H9 (cell line): Measurements from ENCODE around the gene SQOR. TPM values are rescaled to one million over a fixed set of nuclear protein-coding genes. Genes with fewer than 3 reads are reported as not detected.

Source experiments
- DNase-seq: peaks from one replicate; pipeline ENCODE4 v3.0.0-alpha.2; 2017
- H2AFZ ChIP-seq: one replicate; pipeline ENCODE4 v1.6.1; 2013; ENCODE audit warnings: mild to moderate bottlenecking, low read length, control low read depth, moderate library complexity
- H2AK5ac ChIP-seq: 2 replicates; pipeline ENCODE4 v1.6.1; 2013; ENCODE audit warnings: low read length, control low read depth, mixed read lengths; ENCODE audit not compliant: insufficient read length
- H2BK120ac ChIP-seq: one replicate; pipeline ENCODE4 v1.6.1; 2013; ENCODE audit warnings: low read depth, mild to moderate bottlenecking, low read length, control low read depth, inconsistent platforms; ENCODE audit not compliant: poor library complexity, severe bottlenecking
- H2BK12ac ChIP-seq: 2 replicates; pipeline ENCODE4 v1.6.1; 2013; ENCODE audit warnings: low read length, control low read depth, mixed read lengths, low read depth; ENCODE audit not compliant: insufficient read length
- H2BK15ac ChIP-seq: 2 replicates; pipeline ENCODE4 v1.6.1; 2013; ENCODE audit warnings: low read depth, low read length, control low read depth
- H2BK20ac ChIP-seq: one replicate; pipeline ENCODE4 v1.6.1; 2013; ENCODE audit warnings: low read depth, mild to moderate bottlenecking, low read length, control low read depth, inconsistent platforms; ENCODE audit not compliant: poor library complexity, severe bottlenecking
- H2BK5ac ChIP-seq: 2 replicates; pipeline ENCODE4 v1.6.1; 2013; ENCODE audit warnings: low read length, control low read depth, mixed read lengths; ENCODE audit not compliant: insufficient read length
- H3K14ac ChIP-seq: 2 replicates; pipeline ENCODE4 v1.6.1; 2013; ENCODE audit warnings: low read length, control low read depth; ENCODE audit not compliant: insufficient read depth
- H3K18ac ChIP-seq: 2 replicates; pipeline ENCODE4 v1.6.1; 2013; ENCODE audit warnings: low read depth, mild to moderate bottlenecking, mixed read lengths, low read length, control low read depth; ENCODE audit not compliant: insufficient read length
- H3K23ac ChIP-seq: 2 replicates; pipeline ENCODE4 v1.6.1; 2013; ENCODE audit warnings: low read length, control low read depth, mixed read lengths, low read depth; ENCODE audit not compliant: insufficient read length
- H3K23me2 ChIP-seq: 2 replicates; pipeline ENCODE4 v1.6.1; 2013; ENCODE audit warnings: low read depth, mild to moderate bottlenecking, mixed read lengths, low read length, control low read depth; ENCODE audit not compliant: insufficient read length, poor library complexity, severe bottlenecking
- H3K27ac ChIP-seq: 2 replicates; pipeline ENCODE4 v1.5.1; 2013; ENCODE audit warnings: low read length, control low read depth, mixed read lengths, low read depth; ENCODE audit not compliant: insufficient read length
- H3K27me3 ChIP-seq: 2 replicates; pipeline ENCODE4 v1.6.1; 2013; ENCODE audit warnings: low read length, control low read depth, inconsistent platforms; ENCODE audit not compliant: insufficient read depth
- H3K4ac ChIP-seq: 2 replicates; pipeline ENCODE4 v1.6.1; 2013; ENCODE audit warnings: low read depth, mild to moderate bottlenecking, control low read depth, inconsistent platforms, low read length, moderate library complexity
- H3K4me1 ChIP-seq: 2 replicates; pipeline ENCODE4 v1.6.1; 2013; ENCODE audit warnings: low read length, control low read depth, inconsistent platforms; ENCODE audit not compliant: insufficient read depth
- H3K4me2 ChIP-seq: 2 replicates; pipeline ENCODE4 v1.6.1; 2013; ENCODE audit warnings: low read length, control low read depth, mixed read lengths; ENCODE audit not compliant: insufficient read length, insufficient read depth
- H3K56ac ChIP-seq: 2 replicates; pipeline ENCODE4 v1.6.1; 2013; ENCODE audit warnings: low read depth, mild to moderate bottlenecking, mixed read lengths, low read length, control low read depth; ENCODE audit not compliant: insufficient read length
- H3K79me1 ChIP-seq: 2 replicates; pipeline ENCODE4 v1.6.1; 2013; ENCODE audit warnings: low read depth, mild to moderate bottlenecking, moderate library complexity, low read length, control low read depth, inconsistent platforms; ENCODE audit not compliant: insufficient read depth, poor library complexity, severe bottlenecking
- H3K79me2 ChIP-seq: 2 replicates; pipeline ENCODE4 v1.6.1; 2013; ENCODE audit warnings: low read length, control low read depth, inconsistent platforms; ENCODE audit not compliant: insufficient read depth
- H3K9ac ChIP-seq: 2 replicates; pipeline ENCODE4 v1.6.1; 2013; ENCODE audit warnings: low read length, control low read depth, mixed read lengths; ENCODE audit not compliant: insufficient read length; ENCODE audit errors: extremely low read depth
- H3K9me3 ChIP-seq: one replicate; pipeline ENCODE4 v1.6.1; 2013; ENCODE audit warnings: low read depth, low read length, inconsistent platforms; ENCODE audit not compliant: control insufficient read depth
- H3T11ph ChIP-seq: one replicate; pipeline ENCODE4 v1.6.1; 2013; ENCODE audit warnings: mild to moderate bottlenecking, low read length, control low read depth, inconsistent platforms
- H4K20me1 ChIP-seq: one replicate; pipeline ENCODE4 v1.6.1; 2013; ENCODE audit not compliant: control insufficient read depth, insufficient read length, insufficient read depth
- H4K5ac ChIP-seq: 2 replicates; pipeline ENCODE4 v1.6.1; 2013; ENCODE audit warnings: low read depth, mild to moderate bottlenecking, mixed read lengths, low read length, control low read depth; ENCODE audit not compliant: insufficient read length
- H4K8ac ChIP-seq: replicated peaks from 2 replicates; pipeline ENCODE4 v1.6.1; 2013; ENCODE audit warnings: low read length, control low read depth, mixed read lengths, low read depth; ENCODE audit not compliant: insufficient read length
- H4K91ac ChIP-seq: 2 replicates; pipeline ENCODE4 v1.6.1; 2013; ENCODE audit warnings: low read depth, mild to moderate bottlenecking, moderate library complexity, mixed read lengths, low read length, control low read depth; ENCODE audit not compliant: insufficient read length
- H3K27ac Mint-ChIP-seq, 3 experiments: 2 replicates in 2 of 3; 3 replicates in 1 of 3; pipeline ENCODE4 v1.8.0; 2020 to 2021; ENCODE audit warnings: mixed read lengths in 3 of 3, mild to moderate bottlenecking in 1 of 3, moderate library complexity in 1 of 3
- H3K27me3 Mint-ChIP-seq: 2 replicates; pipeline ENCODE4 v1.8.0; 2021; ENCODE audit warnings: low read depth, mild to moderate bottlenecking, moderate library complexity, mixed read lengths
- H3K36me3 Mint-ChIP-seq, 3 experiments: 2 replicates in 2 of 3; 3 replicates in 1 of 3; pipeline ENCODE4 v1.8.0; 2020 to 2021; ENCODE audit warnings: low read depth in 3 of 3, mixed read lengths in 3 of 3; ENCODE audit not compliant: insufficient read depth in 1 of 3
- H3K4me1 Mint-ChIP-seq, 2 experiments: 2 replicates each; pipeline ENCODE4 v1.8.0; 2020; ENCODE audit warnings: mixed read lengths in 2 of 2
- H3K4me3 Mint-ChIP-seq, 2 experiments: 2 replicates in 1 of 2; 3 replicates in 1 of 2; pipeline ENCODE4 v1.8.0; 2020 to 2021; ENCODE audit warnings: mild to moderate bottlenecking in 2 of 2, mixed read lengths in 2 of 2, moderate library complexity in 1 of 2
- H3K9me3 Mint-ChIP-seq, 2 experiments: 2 replicates in 1 of 2; 3 replicates in 1 of 2; pipeline ENCODE4 v1.8.0; 2020; ENCODE audit warnings: mild to moderate bottlenecking in 2 of 2, mixed read lengths in 2 of 2, moderate library complexity in 1 of 2
- CTCF ChIP-seq: fragments of 200-600 bp; sonication (generic); conservative IDR thresholded peaks from 3 replicates; pipeline ENCODE4 v1.8.0; 2021; ENCODE audit warnings: antibody characterized with exemption, mild to moderate bottlenecking
- WGBS: extraction: QIAGEN DNeasy Blood & Tissue Kit; methylation state at CpG from one replicate; pipeline ENCODE4 v1.1.7; 2013; ENCODE audit warnings: missing lambda C conversion rate, low lambda C conversion rate, mixed read lengths; ENCODE audit not compliant: insufficient read length; ENCODE audit errors: extremely low coverage; 5-methylcytosine and 5-hydroxymethylcytosine counted together
- total RNA-seq: library from RNA; stranded (reverse); gene quantifications from 2 replicates; pipeline ENCODE4 v1.2.1, GENCODE V29; 2021

The SQOR gene
- total RNA-seq, 1 experiment from 2014 or later, result 0.17 TPM

DNA sequence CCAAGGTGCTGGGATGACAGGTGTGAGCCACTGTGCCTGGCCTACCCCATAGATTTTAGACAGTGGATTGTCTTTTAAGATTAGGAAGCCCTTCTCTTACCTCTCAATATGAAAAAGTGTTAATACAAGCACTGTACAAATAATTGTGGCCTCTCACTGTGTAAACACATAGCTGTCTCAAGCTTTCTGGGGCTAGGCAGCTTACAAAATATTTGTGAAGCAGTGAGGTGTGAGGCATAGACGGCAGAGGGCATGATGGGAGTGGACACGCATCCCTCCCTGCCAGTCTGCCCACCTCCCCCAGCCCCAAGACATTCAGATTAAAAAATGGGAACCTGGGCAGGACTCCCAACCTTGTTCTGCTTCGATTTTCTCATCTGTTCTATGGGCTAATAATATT, 34.6 kb downstream of the SQOR start:
- no peak overlapping the region for H2BK5ac ChIP-seq
- no peak overlapping the region for H4K8ac ChIP-seq
- H3K4me1 ChIP-seq, result no peaks in the 10 kb centered on the region
- H3K14ac ChIP-seq, result no peak overlapping the region
- H2BK20ac ChIP-seq, result no peak overlapping the region
- no peak overlapping the region for H2BK120ac ChIP-seq
- no peaks in the 10 kb centered on the region for H3K23me2 ChIP-seq
- Mint-ChIP-seq H3K36me3 (no peaks in the 10 kb centered on the region), H3K4me3 (no peak overlapping the region), H3K27me3 (no peaks in the 10 kb centered on the region; the same call in 1 of the 2 replicates), H3K4me1 (no peaks in the 10 kb centered on the region), H3K27ac (no peak overlapping the region; a peak in 1 of 7 replicates), H3K9me3 (no peaks in the 10 kb centered on the region)
- H3K79me1 ChIP-seq, result no peaks in the 10 kb centered on the region
- no peak overlapping the region for H3T11ph ChIP-seq
- no CpG with 5 or more reads among the region's 3 CpGs for WGBS
- H3K56ac ChIP-seq, result no peak overlapping the region
- H2AK5ac ChIP-seq, result no peak overlapping the region
- H3K27me3 ChIP-seq, result no peaks in the 10 kb centered on the region
- no peak for TF ChIP-seq CTCF
- no peaks in the 10 kb centered on the region for H3K9me3 ChIP-seq
- no peak overlapping the region for H3K27ac ChIP-seq
- no peak overlapping the region for H2BK12ac ChIP-seq
- no peak overlapping the region for H4K5ac ChIP-seq
- no peak for DNase-seq
- no peak overlapping the region for H3K23ac ChIP-seq
- no peak overlapping the region for H4K91ac ChIP-seq
- H3K79me2 ChIP-seq, result no peaks in the 10 kb centered on the region
- H3K4me2 ChIP-seq, result no peak overlapping the region
- H4K20me1 ChIP-seq, result no peaks in the 10 kb centered on the region
- no peak overlapping the region for H2BK15ac ChIP-seq
- H3K4ac ChIP-seq, result no peak overlapping the region
- H3K18ac ChIP-seq, result no peak overlapping the region
- no peak overlapping the region for H2AFZ ChIP-seq
- no peak overlapping the region for H3K9ac ChIP-seq
